GM23338 (cell line): ENCODE results near the gene REST. TPM values are rescaled to one million over a fixed set of nuclear protein-coding genes. Genes with fewer than 3 reads are reported as not detected.

Source experiments
- ATAC-seq: fragments of 200-7000 bp; cut with Tn5 transposase; 3 replicates; pipeline ENCODE4 v1.9.1; 2020
- DNase-seq: peaks from one replicate; pipeline ENCODE4 v3.0.0-alpha.2; 2015; ENCODE audit warnings: low spot score
- H2AFZ ChIP-seq: fragments of 200-600 bp; sonication (generic); 2 replicates; pipeline ENCODE4 v1.8.0; 2016; ENCODE audit warnings: antibody characterized with exemption, mild to moderate bottlenecking, moderate library complexity
- H3F3A ChIP-seq: fragments of 200-600 bp; sonication (generic); replicated peaks from 2 replicates; pipeline ENCODE4 v1.8.0; 2017; ENCODE audit warnings: antibody characterized with exemption, mixed run types, low read depth
- H3K27ac ChIP-seq: fragments of 200-600 bp; sonication (generic); 2 replicates; pipeline ENCODE4 v1.6.1; 2016; ENCODE audit warnings: low read depth
- H3K27me3 ChIP-seq: fragments of 200-600 bp; sonication (generic); 2 replicates; pipeline ENCODE4 v1.8.0; 2016; ENCODE audit warnings: mild to moderate bottlenecking, mixed run types, moderate library complexity; ENCODE audit not compliant: insufficient read depth
- H3K36me3 ChIP-seq: fragments of 200-600 bp; sonication (generic); 2 replicates; pipeline ENCODE4 v1.8.0; 2016; ENCODE audit warnings: mild to moderate bottlenecking; ENCODE audit not compliant: insufficient read depth
- H3K4me1 ChIP-seq: fragments of 200-600 bp; sonication (generic); 2 replicates; pipeline ENCODE4 v1.8.0; 2016; ENCODE audit warnings: mild to moderate bottlenecking, moderate library complexity; ENCODE audit not compliant: insufficient read depth
- H3K4me2 ChIP-seq: fragments of 200-600 bp; sonication (generic); 2 replicates; pipeline ENCODE4 v1.7.1; 2017; ENCODE audit warnings: mixed run types
- H3K4me3 ChIP-seq: fragments of 200-600 bp; sonication (generic); 2 replicates; pipeline ENCODE4 v1.6.1; 2016; ENCODE audit warnings: mixed run types
- H3K79me2 ChIP-seq: fragments of 200-600 bp; sonication (generic); replicated peaks from 2 replicates; pipeline ENCODE4 v1.8.0; 2017; ENCODE audit warnings: mild to moderate bottlenecking; ENCODE audit not compliant: insufficient read depth
- H3K9me2 ChIP-seq: fragments of 200-600 bp; sonication (generic); 2 replicates; pipeline ENCODE4 v1.8.0; 2017; ENCODE audit not compliant: insufficient read depth
- H4K20me1 ChIP-seq: fragments of 200-600 bp; sonication (generic); replicated peaks from 2 replicates; pipeline ENCODE4 v1.8.0; 2017; ENCODE audit warnings: mild to moderate bottlenecking; ENCODE audit not compliant: insufficient read depth
- H3K27ac Mint-ChIP-seq: 2 replicates; pipeline ENCODE4 v1.8.0; 2020; ENCODE audit warnings: inconsistent platforms, mild to moderate bottlenecking, moderate library complexity, mixed read lengths
- H3K27me3 Mint-ChIP-seq: 3 replicates; pipeline ENCODE4 v1.8.0; 2022; ENCODE audit warnings: low read depth, mild to moderate bottlenecking, moderate library complexity, mixed read lengths, inconsistent platforms; ENCODE audit not compliant: insufficient read depth, poor library complexity
- H3K36me3 Mint-ChIP-seq: 3 replicates; pipeline ENCODE4 v1.8.0; 2021; ENCODE audit warnings: low read depth, mild to moderate bottlenecking, inconsistent platforms, moderate library complexity, mixed read lengths
- H3K4me1 Mint-ChIP-seq: 3 replicates; pipeline ENCODE4 v1.8.0; 2020; ENCODE audit warnings: mild to moderate bottlenecking, inconsistent platforms, mixed read lengths
- H3K4me3 Mint-ChIP-seq: 3 replicates; pipeline ENCODE4 v1.8.0; 2021; ENCODE audit warnings: moderate library complexity, mild to moderate bottlenecking, inconsistent platforms, mixed read lengths
- H3K9me3 Mint-ChIP-seq: 3 replicates; pipeline ENCODE4 v1.8.0; 2020; ENCODE audit warnings: moderate library complexity, mild to moderate bottlenecking, inconsistent platforms, mixed read lengths
- CREB1 ChIP-seq: fragments of 250-450 bp; sonication (Bioruptor Pico); IDR thresholded peaks from 2 replicates; pipeline ENCODE4 v1.5.0; 2020; ENCODE audit warnings: low read depth, mild to moderate bottlenecking, moderate library complexity
- EZH2 ChIP-seq: fragments of 200-600 bp; sonication (generic); IDR thresholded peaks from one replicate; pipeline ENCODE4 v1.8.0; 2017; ENCODE audit warnings: antibody characterized with exemption, mild to moderate bottlenecking, low read depth; ENCODE audit not compliant: unreplicated experiment
- EZH2phosphoT487 ChIP-seq: fragments of 200-600 bp; sonication (generic); IDR thresholded peaks from one replicate; pipeline ENCODE4 v1.8.1; 2018; ENCODE audit warnings: antibody characterized with exemption; ENCODE audit not compliant: unreplicated experiment
- JUNB ChIP-seq: IDR thresholded peaks from one replicate; pipeline ENCODE4 v1.6.1; 2016; ENCODE audit warnings: antibody characterized with exemption; ENCODE audit not compliant: unreplicated experiment
- NANOG ChIP-seq: IDR thresholded peaks from 2 replicates; pipeline ENCODE4 v1.6.1; 2016; ENCODE audit warnings: antibody characterized with exemption, borderline replicate concordance
- POLR2AphosphoS5 ChIP-seq: IDR thresholded peaks from 2 replicates; pipeline ENCODE4 v1.6.1; 2016; ENCODE audit warnings: antibody characterized with exemption, low read depth
- STAT1 ChIP-seq: IDR thresholded peaks from one replicate; pipeline ENCODE4 v1.6.1; 2016; ENCODE audit warnings: antibody characterized with exemption; ENCODE audit not compliant: unreplicated experiment
- ZNF114 ChIP-seq: fragments of 250-450 bp; sonication (Bioruptor Pico); IDR thresholded peaks from 2 replicates; pipeline ENCODE4 v1.5.0; 2020; ENCODE audit warnings: mild to moderate bottlenecking, moderate library complexity
- ZNF331 ChIP-seq: fragments of 250-450 bp; sonication (Bioruptor Pico); IDR thresholded peaks from 2 replicates; pipeline ENCODE4 v1.5.0; 2020; ENCODE audit warnings: low read depth, mild to moderate bottlenecking, moderate library complexity
- polyA plus RNA-seq: library from polyadenylated mRNA; unstranded; fragments of >200 nt; fragmentation: Nextera tagmentation; extraction: Ambion mirVana; gene quantifications from 2 replicates; pipeline ENCODE4 v1.2.1, GENCODE V29; 2016
- total RNA-seq: library from RNA; depleted of rRNA; stranded (reverse); fragments of >200 nt; shearing (Covaris generic); gene quantifications from 2 replicates; pipeline ENCODE4 v1.2.3, GENCODE V29; 2014
- TF ChIP-seq, protein P1 (sequence below): IDR thresholded peaks from one replicate; pipeline ENCODE4 v1.6.1; 2018; ENCODE audit warnings: antibody characterized with exemption; ENCODE audit not compliant: unreplicated experiment
- TF ChIP-seq, protein P2 (sequence below): IDR thresholded peaks from 2 replicates; pipeline ENCODE4 v1.6.1; 2016; ENCODE audit warnings: antibody characterized with exemption
- TF ChIP-seq, protein P3 (sequence below), 2 experiments: fragments of 200-600 bp in 1 of 2; sonication (generic) in 1 of 2; conservative IDR thresholded peaks; 2 replicates each; pipeline versions ENCODE4 v1.5.1 to v1.6.1; 2016 to 2017; ENCODE audit warnings: antibody characterized with exemption in 2 of 2, low read depth in 2 of 2, mild to moderate bottlenecking in 2 of 2, moderate library complexity in 1 of 2
- TF ChIP-seq, protein P4 (sequence below): fragments of 250-450 bp; sonication (Bioruptor Pico); IDR thresholded peaks from 2 replicates; pipeline ENCODE4 v1.5.0; 2020; ENCODE audit warnings: mild to moderate bottlenecking, moderate library complexity

Gene REST
- total and polyA plus RNA-seq, 2 experiments from 2014 or later = 44.7 to 61.5 TPM

DNA sequence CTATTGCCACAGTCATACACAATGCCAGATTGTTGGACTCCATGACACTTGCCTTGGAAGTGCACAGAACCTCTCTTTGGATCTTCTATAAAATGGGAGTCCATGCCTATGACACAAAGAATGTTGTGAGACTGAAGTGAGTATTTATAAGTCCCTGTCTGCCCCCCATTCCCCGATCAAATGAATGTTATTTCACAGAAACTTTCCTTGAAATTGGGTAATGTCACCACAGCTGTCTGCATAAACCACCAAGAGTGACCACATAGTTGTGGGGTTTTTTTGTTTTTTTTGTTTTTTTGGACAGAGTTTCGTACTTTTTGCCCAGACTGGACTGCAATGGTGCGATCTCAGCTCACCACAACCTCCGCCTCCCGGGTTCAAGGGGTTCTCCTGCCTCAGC, 27.1 kb upstream of the REST start:
- Mint-ChIP-seq H3K4me3 (no peak overlapping the region), H3K27me3 (peaks cover 6% of the 10 kb centered on the region), H3K9me3 (peaks cover 4% of the 10 kb centered on the region; the same call in 2 of the 3 replicates), H3K27ac (no peak overlapping the region), H3K36me3 (no peaks in the 10 kb centered on the region), H3K4me1 (no peaks in the 10 kb centered on the region; the same call in 2 of the 3 replicates)
- H3K36me3 ChIP-seq = no peaks in the 10 kb centered on the region
- H3K27ac ChIP-seq = no peak overlapping the region
- no peaks in the 10 kb centered on the region for H3K9me2 ChIP-seq
- H2AFZ ChIP-seq = no peak overlapping the region
- DNase-seq (no peak), ATAC-seq (no peak)
- no peak for TF ChIP-seq ZNF114 (CRISPR knock-in tag)
- TF ChIP-seq, protein P1, sequence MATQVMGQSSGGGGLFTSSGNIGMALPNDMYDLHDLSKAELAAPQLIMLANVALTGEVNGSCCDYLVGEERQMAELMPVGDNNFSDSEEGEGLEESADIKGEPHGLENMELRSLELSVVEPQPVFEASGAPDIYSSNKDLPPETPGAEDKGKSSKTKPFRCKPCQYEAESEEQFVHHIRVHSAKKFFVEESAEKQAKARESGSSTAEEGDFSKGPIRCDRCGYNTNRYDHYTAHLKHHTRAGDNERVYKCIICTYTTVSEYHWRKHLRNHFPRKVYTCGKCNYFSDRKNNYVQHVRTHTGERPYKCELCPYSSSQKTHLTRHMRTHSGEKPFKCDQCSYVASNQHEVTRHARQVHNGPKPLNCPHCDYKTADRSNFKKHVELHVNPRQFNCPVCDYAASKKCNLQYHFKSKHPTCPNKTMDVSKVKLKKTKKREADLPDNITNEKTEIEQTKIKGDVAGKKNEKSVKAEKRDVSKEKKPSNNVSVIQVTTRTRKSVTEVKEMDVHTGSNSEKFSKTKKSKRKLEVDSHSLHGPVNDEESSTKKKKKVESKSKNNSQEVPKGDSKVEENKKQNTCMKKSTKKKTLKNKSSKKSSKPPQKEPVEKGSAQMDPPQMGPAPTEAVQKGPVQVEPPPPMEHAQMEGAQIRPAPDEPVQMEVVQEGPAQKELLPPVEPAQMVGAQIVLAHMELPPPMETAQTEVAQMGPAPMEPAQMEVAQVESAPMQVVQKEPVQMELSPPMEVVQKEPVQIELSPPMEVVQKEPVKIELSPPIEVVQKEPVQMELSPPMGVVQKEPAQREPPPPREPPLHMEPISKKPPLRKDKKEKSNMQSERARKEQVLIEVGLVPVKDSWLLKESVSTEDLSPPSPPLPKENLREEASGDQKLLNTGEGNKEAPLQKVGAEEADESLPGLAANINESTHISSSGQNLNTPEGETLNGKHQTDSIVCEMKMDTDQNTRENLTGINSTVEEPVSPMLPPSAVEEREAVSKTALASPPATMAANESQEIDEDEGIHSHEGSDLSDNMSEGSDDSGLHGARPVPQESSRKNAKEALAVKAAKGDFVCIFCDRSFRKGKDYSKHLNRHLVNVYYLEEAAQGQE = no peak
- TF ChIP-seq NANOG = no peak
- TF ChIP-seq EZH2phosphoT487 = no peak
- TF ChIP-seq EZH2 = no peak
- no peak for TF ChIP-seq POLR2AphosphoS5
- TF ChIP-seq, protein P2, sequence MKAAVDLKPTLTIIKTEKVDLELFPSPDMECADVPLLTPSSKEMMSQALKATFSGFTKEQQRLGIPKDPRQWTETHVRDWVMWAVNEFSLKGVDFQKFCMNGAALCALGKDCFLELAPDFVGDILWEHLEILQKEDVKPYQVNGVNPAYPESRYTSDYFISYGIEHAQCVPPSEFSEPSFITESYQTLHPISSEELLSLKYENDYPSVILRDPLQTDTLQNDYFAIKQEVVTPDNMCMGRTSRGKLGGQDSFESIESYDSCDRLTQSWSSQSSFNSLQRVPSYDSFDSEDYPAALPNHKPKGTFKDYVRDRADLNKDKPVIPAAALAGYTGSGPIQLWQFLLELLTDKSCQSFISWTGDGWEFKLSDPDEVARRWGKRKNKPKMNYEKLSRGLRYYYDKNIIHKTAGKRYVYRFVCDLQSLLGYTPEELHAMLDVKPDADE = no peak
- TF ChIP-seq JUNB = no peak
- TF ChIP-seq CREB1 (CRISPR knock-in tag) = no peak
- TF ChIP-seq ZNF331 = no peak
- TF ChIP-seq, protein P3, sequence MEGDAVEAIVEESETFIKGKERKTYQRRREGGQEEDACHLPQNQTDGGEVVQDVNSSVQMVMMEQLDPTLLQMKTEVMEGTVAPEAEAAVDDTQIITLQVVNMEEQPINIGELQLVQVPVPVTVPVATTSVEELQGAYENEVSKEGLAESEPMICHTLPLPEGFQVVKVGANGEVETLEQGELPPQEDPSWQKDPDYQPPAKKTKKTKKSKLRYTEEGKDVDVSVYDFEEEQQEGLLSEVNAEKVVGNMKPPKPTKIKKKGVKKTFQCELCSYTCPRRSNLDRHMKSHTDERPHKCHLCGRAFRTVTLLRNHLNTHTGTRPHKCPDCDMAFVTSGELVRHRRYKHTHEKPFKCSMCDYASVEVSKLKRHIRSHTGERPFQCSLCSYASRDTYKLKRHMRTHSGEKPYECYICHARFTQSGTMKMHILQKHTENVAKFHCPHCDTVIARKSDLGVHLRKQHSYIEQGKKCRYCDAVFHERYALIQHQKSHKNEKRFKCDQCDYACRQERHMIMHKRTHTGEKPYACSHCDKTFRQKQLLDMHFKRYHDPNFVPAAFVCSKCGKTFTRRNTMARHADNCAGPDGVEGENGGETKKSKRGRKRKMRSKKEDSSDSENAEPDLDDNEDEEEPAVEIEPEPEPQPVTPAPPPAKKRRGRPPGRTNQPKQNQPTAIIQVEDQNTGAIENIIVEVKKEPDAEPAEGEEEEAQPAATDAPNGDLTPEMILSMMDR (conservative IDR thresholded peaks at IDR 0.05; ENCODE audit: low read depth in 2 of 2) = no peak
- no peak for TF ChIP-seq STAT1
- TF ChIP-seq, protein P4, sequence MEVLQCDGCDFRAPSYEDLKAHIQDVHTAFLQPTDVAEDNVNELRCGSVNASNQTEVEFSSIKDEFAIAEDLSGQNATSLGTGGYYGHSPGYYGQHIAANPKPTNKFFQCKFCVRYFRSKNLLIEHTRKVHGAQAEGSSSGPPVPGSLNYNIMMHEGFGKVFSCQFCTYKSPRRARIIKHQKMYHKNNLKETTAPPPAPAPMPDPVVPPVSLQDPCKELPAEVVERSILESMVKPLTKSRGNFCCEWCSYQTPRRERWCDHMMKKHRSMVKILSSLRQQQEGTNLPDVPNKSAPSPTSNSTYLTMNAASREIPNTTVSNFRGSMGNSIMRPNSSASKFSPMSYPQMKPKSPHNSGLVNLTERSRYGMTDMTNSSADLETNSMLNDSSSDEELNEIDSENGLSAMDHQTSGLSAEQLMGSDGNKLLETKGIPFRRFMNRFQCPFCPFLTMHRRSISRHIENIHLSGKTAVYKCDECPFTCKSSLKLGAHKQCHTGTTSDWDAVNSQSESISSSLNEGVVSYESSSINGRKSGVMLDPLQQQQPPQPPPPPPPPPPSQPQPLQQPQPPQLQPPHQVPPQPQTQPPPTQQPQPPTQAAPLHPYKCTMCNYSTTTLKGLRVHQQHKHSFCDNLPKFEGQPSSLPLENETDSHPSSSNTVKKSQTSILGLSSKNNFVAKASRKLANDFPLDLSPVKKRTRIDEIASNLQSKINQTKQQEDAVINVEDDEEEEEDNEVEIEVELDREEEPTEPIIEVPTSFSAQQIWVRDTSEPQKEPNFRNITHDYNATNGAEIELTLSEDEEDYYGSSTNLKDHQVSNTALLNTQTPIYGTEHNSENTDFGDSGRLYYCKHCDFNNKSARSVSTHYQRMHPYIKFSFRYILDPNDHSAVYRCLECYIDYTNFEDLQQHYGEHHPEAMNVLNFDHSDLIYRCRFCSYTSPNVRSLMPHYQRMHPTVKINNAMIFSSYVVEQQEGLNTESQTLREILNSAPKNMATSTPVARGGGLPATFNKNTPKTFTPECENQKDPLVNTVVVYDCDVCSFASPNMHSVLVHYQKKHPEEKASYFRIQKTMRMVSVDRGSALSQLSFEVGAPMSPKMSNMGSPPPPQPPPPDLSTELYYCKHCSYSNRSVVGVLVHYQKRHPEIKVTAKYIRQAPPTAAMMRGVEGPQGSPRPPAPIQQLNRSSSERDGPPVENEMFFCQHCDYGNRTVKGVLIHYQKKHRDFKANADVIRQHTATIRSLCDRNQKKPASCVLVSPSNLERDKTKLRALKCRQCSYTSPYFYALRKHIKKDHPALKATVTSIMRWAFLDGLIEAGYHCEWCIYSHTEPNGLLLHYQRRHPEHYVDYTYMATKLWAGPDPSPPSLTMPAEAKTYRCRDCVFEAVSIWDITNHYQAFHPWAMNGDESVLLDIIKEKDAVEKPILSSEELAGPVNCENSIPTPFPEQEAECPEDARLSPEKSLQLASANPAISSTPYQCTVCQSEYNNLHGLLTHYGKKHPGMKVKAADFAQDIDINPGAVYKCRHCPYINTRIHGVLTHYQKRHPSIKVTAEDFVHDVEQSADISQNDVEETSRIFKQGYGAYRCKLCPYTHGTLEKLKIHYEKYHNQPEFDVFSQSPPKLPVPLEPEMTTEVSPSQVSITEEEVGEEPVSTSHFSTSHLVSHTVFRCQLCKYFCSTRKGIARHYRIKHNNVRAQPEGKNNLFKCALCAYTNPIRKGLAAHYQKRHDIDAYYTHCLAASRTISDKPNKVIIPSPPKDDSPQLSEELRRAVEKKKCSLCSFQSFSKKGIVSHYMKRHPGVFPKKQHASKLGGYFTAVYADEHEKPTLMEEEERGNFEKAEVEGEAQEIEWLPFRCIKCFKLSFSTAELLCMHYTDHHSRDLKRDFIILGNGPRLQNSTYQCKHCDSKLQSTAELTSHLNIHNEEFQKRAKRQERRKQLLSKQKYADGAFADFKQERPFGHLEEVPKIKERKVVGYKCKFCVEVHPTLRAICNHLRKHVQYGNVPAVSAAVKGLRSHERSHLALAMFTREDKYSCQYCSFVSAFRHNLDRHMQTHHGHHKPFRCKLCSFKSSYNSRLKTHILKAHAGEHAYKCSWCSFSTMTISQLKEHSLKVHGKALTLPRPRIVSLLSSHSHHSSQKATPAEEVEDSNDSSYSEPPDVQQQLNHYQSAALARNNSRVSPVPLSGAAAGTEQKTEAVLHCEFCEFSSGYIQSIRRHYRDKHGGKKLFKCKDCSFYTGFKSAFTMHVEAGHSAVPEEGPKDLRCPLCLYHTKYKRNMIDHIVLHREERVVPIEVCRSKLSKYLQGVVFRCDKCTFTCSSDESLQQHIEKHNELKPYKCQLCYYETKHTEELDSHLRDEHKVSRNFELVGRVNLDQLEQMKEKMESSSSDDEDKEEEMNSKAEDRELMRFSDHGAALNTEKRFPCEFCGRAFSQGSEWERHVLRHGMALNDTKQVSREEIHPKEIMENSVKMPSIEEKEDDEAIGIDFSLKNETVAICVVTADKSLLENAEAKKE (CRISPR knock-in tag) = no peak
- no peak overlapping the region for H3K4me2 ChIP-seq
- no peak overlapping the region for H3K4me3 ChIP-seq
- H3F3A ChIP-seq = no peaks in the 10 kb centered on the region
- no peaks in the 10 kb centered on the region for H4K20me1 ChIP-seq
- no peaks in the 10 kb centered on the region for H3K27me3 ChIP-seq
- no peaks in the 10 kb centered on the region for H3K4me1 ChIP-seq
- H3K79me2 ChIP-seq = no peaks in the 10 kb centered on the region
